Endothelial cell of umbilical vein (primary cell): Measurements from ENCODE around the gene CEP104. TPM values are rescaled to one million over a fixed set of nuclear protein-coding genes. Genes with fewer than 3 reads are reported as not detected.

Experiments
- BruUV-seq: library from RNA; stranded (reverse); fragments of 400-500 nt; replicated peaks from 2 replicates; lab custom pipeline; 2021; lab: Mats Ljungman, UMichigan
- CTCF ChIA-PET: fragments of 300-600, 350-600 bp; sonication (Branson Sonifier 250); formaldehyde crosslinking; loops from one replicate; lab custom pipeline; 2021; ENCODE audit warnings: antibody characterized with exemption, inconsistent platforms; lab: Charles Lee
- POLR2A ChIA-PET: fragments of 300-600, 350-600 bp; sonication (Branson Sonifier 250); formaldehyde crosslinking; loops from one replicate; lab custom pipeline; 2021; ENCODE audit warnings: antibody characterized with exemption, inconsistent platforms; lab: Charles Lee
- DNase-seq: peaks from one replicate; pipeline ENCODE4 v3.0.0-alpha.2; 2011; ENCODE audit warnings: low read depth, low spot score
- FAIRE-seq: peaks from 2 replicates; lab custom pipeline; 2011; peaks lifted over from hg19 to GRCh38; lab: Jason Lieb, UNC
- H2AFZ ChIP-seq: 2 replicates; pipeline ENCODE4 v1.6.0; 2012; ENCODE audit warnings: low read depth, low read length, control low read depth, inconsistent platforms
- H3K27ac ChIP-seq: 2 replicates; pipeline ENCODE4 v1.5.1; 2011; ENCODE audit warnings: low read depth, mild to moderate bottlenecking, control low read depth, low read length, moderate library complexity; ENCODE audit not compliant: insufficient read depth
- H3K27me3 ChIP-seq, 2 experiments: 2 replicates each; pipeline versions ENCODE4 v1.6.0 to v1.6.1; 2011; ENCODE audit warnings: low read length in 2 of 2, mixed read lengths in 1 of 2; ENCODE audit not compliant: control insufficient read depth in 2 of 2, insufficient read depth in 2 of 2
- H3K36me3 ChIP-seq, 2 experiments: 2 replicates in 1 of 2; 3 replicates in 1 of 2; pipeline ENCODE4 v1.5.1; 2011; ENCODE audit warnings: low read length in 2 of 2, mild to moderate bottlenecking in 1 of 2, moderate library complexity in 1 of 2; ENCODE audit not compliant: control insufficient read depth in 2 of 2, insufficient read depth in 2 of 2; ENCODE audit errors: extremely low read depth in 1 of 2
- H3K4me1 ChIP-seq: 3 replicates; pipeline ENCODE4 v1.5.1; 2011; ENCODE audit warnings: mild to moderate bottlenecking, low read length; ENCODE audit not compliant: control insufficient read depth, insufficient read depth; ENCODE audit errors: extremely low read depth
- H3K4me2 ChIP-seq: 2 replicates; pipeline ENCODE4 v1.6.1; 2011; ENCODE audit warnings: low read length, control low read depth, mixed read lengths; ENCODE audit not compliant: insufficient read depth
- H3K4me3 ChIP-seq, 3 experiments: fragments of 200-600 bp in 1 of 3; sonication (generic), shearing (Covaris generic) in 1 of 3; replicated peaks in 1 of 3; 2 replicates each; pipeline ENCODE4 v1.5.1; 2011 to 2016; ENCODE audit warnings: control low read depth in 3 of 3, low read length in 3 of 3, mild to moderate bottlenecking in 2 of 3, inconsistent platforms in 1 of 3, low read depth in 1 of 3, moderate library complexity in 1 of 3; ENCODE audit not compliant: insufficient read depth in 1 of 3
- H3K79me2 ChIP-seq: 2 replicates; pipeline ENCODE4 v1.6.0; 2012; ENCODE audit warnings: low read length, inconsistent platforms; ENCODE audit not compliant: control insufficient read depth, insufficient read depth
- H3K9ac ChIP-seq: replicated peaks from 2 replicates; pipeline ENCODE3; 2011; ENCODE audit warnings: low read length, control low read depth; ENCODE audit not compliant: insufficient read depth; ENCODE audit errors: extremely low read depth
- H3K9me1 ChIP-seq: replicated peaks from 3 replicates; pipeline ENCODE4 v1.6.0; 2011; ENCODE audit warnings: mild to moderate bottlenecking, low read length; ENCODE audit not compliant: control insufficient read depth, insufficient read depth; ENCODE audit errors: extremely low read depth
- H3K9me3 ChIP-seq: replicated peaks from 2 replicates; pipeline ENCODE4 v1.5.1; 2012; ENCODE audit warnings: low read length, inconsistent platforms; ENCODE audit not compliant: control insufficient read depth, insufficient read depth
- H4K20me1 ChIP-seq: replicated peaks from 2 replicates; pipeline ENCODE3; 2011; ENCODE audit warnings: mild to moderate bottlenecking, low read length; ENCODE audit not compliant: control insufficient read depth, insufficient read depth; ENCODE audit errors: extremely low read depth
- EZH2 ChIP-seq: IDR thresholded peaks from 2 replicates; pipeline ENCODE4 v1.6.1; 2012; ENCODE audit warnings: borderline replicate concordance, low read depth, mild to moderate bottlenecking, moderate library complexity, low read length, inconsistent platforms; ENCODE audit not compliant: severe bottlenecking
- FOS ChIP-seq: IDR thresholded peaks from 2 replicates; pipeline ENCODE4 v1.6.1; 2011; ENCODE audit warnings: mild to moderate bottlenecking, low read length, moderate library complexity, borderline replicate concordance; ENCODE audit not compliant: insufficient read depth
- GATA2 ChIP-seq: IDR thresholded peaks from 2 replicates; pipeline ENCODE4 v1.7.0; 2011; ENCODE audit warnings: low read depth, mild to moderate bottlenecking, moderate library complexity, mixed read lengths, low read length; ENCODE audit not compliant: insufficient read length, insufficient read depth
- JUN ChIP-seq: IDR thresholded peaks from 2 replicates; pipeline ENCODE4 v1.6.1; 2011; ENCODE audit warnings: borderline replicate concordance, low read depth; ENCODE audit not compliant: insufficient read length, insufficient read depth
- MYC ChIP-seq: IDR thresholded peaks from one replicate; pipeline ENCODE4 v1.6.1; 2011; ENCODE audit warnings: mild to moderate bottlenecking, low read depth, low read length
- POLR2A ChIP-seq: IDR thresholded peaks from 2 replicates; pipeline ENCODE4 v1.6.1; 2012; ENCODE audit warnings: low read depth, mild to moderate bottlenecking, control low read depth, low read length
- POLR2AphosphoS5 ChIP-seq: IDR thresholded peaks from 2 replicates; pipeline ENCODE4 v1.6.1; 2012; ENCODE audit warnings: low read depth, mild to moderate bottlenecking, control low read depth, low read length, moderate library complexity; ENCODE audit not compliant: insufficient read depth
- dilution Hi-C: fragments of 300-500 bp; cut with MboI; formaldehyde crosslinking; loops from one replicate; pipeline ENCODE4 v1.15.0; 2019; ENCODE audit warnings: low sequenced_read_pairs; ENCODE audit not compliant: extremely low pct_ligation_motif_present
- intact Hi-C: fragments of 100-400 bp; cut with micrococcal nuclease; formaldehyde crosslinking; loops from one replicate; pipeline ENCODE4 v1.10.0; 2022
- polyA plus RNA-seq, 4 experiments: library from polyadenylated mRNA; depleted of rRNA in 3 of 4; stranded (reverse) in 3 of 4; unstranded in 1 of 4; fragments of >200 nt; gene quantifications; 2 replicates each; pipeline versions ENCODE4 v1.2.1 to v1.2.3, GENCODE V29; 2011 to 2012; ENCODE audit warnings: missing spikeins in 1 of 4
- total RNA-seq: library from RNA; stranded (reverse); gene quantifications from 2 replicates; pipeline ENCODE4 v1.2.3, GENCODE V29; 2021
- TF ChIP-seq, protein P1 (sequence below), 2 donors: IDR thresholded peaks; 1 replicate in 1 of 2; 2 replicates in 1 of 2; pipeline ENCODE4 v1.5.1; 2011; ENCODE audit warnings: low read length in 2 of 2, mild to moderate bottlenecking in 2 of 2, moderate library complexity in 2 of 2, control low read depth in 1 of 2, inconsistent platforms in 1 of 2, low read depth in 1 of 2; ENCODE audit not compliant: insufficient read depth in 1 of 2; ENCODE audit errors: extremely low read depth in 1 of 2
- TF ChIP-seq, protein P2 (sequence below): IDR thresholded peaks from 2 replicates; pipeline ENCODE4 v1.6.1; 2011; ENCODE audit not compliant: insufficient read depth, insufficient read length

CEP104 gene
- total and polyA plus RNA-seq, 2 donors (not counting 3 experiments of a cell fraction or from before 2014, with no cell fraction given) = 12.4 to 43.0 TPM

DNA sequence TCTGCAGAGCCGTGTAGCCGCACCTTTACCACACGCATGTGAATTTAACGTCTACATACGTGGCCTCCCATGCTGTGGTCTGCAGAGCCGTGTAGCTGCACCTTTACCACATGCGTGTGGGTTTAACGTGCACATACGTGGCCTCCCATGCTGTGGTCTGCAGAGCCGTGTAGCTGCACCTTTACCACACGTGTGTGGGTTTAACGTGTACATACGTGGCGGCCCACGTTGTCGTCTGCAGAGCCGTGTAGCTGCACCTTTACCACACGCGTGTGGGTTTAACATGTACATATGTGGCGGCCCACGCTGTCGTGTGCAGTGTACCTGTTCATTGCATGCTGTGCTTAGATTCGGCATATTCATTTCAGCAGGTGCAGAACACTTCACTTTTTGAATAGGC, 17.7 kb upstream of the CEP104 start:
- H3K27me3 ChIP-seq = no peaks in the 10 kb centered on the region
- peaks cover 0 to 13% of the 10 kb centered on the region in 2 experiments for H3K36me3 ChIP-seq
- H3K9ac ChIP-seq = no peak overlapping the region
- H2AFZ ChIP-seq = no peak overlapping the region
- H3K4me3 ChIP-seq = no peak overlapping the region
- no peaks in the 10 kb centered on the region for H3K4me1 ChIP-seq
- dilution Hi-C loops = no loop called here
- FAIRE-seq (no peak), DNase-seq (no peak)
- H3K4me2 ChIP-seq = no peak overlapping the region
- ChIA-PET POLR2A (no interaction called here), CTCF (no interaction called here)
- BruUV-seq = no TSS peak
- no peak overlapping the region for H3K27ac ChIP-seq
- peaks cover 4% of the 10 kb centered on the region for H3K9me3 ChIP-seq
- intact Hi-C loops = no loop called here
- no peaks in the 10 kb centered on the region for H3K79me2 ChIP-seq
- H3K9me1 ChIP-seq = no peaks in the 10 kb centered on the region
- no peaks in the 10 kb centered on the region for H4K20me1 ChIP-seq
- TF ChIP-seq JUN (no peak), FOS (no peak), POLR2A (no peak), GATA2 (no peak), MYC (no peak), POLR2AphosphoS5 (no peak), EZH2 (no peak)
- TF ChIP-seq, protein P1, sequence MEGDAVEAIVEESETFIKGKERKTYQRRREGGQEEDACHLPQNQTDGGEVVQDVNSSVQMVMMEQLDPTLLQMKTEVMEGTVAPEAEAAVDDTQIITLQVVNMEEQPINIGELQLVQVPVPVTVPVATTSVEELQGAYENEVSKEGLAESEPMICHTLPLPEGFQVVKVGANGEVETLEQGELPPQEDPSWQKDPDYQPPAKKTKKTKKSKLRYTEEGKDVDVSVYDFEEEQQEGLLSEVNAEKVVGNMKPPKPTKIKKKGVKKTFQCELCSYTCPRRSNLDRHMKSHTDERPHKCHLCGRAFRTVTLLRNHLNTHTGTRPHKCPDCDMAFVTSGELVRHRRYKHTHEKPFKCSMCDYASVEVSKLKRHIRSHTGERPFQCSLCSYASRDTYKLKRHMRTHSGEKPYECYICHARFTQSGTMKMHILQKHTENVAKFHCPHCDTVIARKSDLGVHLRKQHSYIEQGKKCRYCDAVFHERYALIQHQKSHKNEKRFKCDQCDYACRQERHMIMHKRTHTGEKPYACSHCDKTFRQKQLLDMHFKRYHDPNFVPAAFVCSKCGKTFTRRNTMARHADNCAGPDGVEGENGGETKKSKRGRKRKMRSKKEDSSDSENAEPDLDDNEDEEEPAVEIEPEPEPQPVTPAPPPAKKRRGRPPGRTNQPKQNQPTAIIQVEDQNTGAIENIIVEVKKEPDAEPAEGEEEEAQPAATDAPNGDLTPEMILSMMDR (IDR thresholded peaks at IDR 0.05; ENCODE audit: extremely low read depth in 1 of 2, insufficient read depth in 1 of 2, low read depth in 1 of 2, low read length in 2 of 2) = no peak
- TF ChIP-seq, protein P2, sequence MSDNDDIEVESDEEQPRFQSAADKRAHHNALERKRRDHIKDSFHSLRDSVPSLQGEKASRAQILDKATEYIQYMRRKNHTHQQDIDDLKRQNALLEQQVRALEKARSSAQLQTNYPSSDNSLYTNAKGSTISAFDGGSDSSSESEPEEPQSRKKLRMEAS = no peak
